Activated CD4-positive, alpha-beta T cell treated with anti-CD3 and anti-CD28 coated beads, Interleukin-2, Interleukin-4, amounts not matched to agents 100 ng/mL and 50 ng/mL, durations not matched to agents 16 hours and 8 hours (primary cell): ENCODE data around the gene IKBKG.
"Not testable (repeated sequence)": the region's sequence is repeated elsewhere in the genome, so short reads cannot be mapped to it uniquely, and the experiment has no call there.

ENCODE experiments used
- DNase-seq: peaks from one replicate; pipeline ENCODE4 v3.0.0-alpha.2; 2020; ENCODE audit warnings: low spot score

The IKBKG gene, protein sequence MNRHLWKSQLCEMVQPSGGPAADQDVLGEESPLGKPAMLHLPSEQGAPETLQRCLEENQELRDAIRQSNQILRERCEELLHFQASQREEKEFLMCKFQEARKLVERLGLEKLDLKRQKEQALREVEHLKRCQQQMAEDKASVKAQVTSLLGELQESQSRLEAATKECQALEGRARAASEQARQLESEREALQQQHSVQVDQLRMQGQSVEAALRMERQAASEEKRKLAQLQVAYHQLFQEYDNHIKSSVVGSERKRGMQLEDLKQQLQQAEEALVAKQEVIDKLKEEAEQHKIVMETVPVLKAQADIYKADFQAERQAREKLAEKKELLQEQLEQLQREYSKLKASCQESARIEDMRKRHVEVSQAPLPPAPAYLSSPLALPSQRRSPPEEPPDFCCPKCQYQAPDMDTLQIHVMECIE

DNA sequence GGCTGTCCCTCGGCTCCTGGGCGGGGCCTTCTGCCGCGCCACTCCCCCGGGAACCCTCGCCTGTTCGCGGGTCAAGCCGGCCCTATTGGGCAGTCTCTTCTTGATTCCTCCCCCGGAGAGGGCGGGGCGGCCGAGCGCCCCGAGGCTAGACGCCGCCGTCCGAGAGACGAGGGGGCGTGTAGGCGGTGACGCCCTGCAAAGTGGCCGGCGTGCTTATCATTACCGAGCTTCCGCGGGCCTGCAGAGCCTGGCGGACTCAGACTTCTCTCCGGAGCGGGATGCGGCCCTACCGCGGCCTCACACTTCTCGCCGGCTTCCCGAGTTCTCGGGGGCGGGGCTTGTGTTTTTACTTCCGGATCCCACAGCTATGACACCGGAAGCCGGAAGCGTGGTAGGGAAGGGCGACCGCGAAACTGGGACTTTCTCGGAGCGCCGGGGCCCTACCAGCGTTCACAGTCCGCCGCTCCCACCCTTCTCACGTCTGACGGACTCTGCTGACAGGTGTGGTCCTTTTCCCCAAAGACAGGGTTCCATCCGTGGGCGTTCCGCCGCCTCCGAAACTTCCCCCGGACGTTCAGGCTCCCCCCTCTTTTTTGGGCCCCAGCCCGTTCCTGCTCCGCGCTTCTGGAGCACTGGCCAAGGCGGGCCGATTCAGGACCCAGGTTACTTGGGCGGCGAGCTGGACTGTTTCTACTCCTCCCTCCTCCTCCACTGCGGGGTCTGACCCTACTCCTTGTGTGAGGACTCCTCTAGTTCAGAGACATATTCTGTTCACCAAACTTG lies at the start of gene IKBKG:
Gene IKBKG (plus strand): TSS at position 376 of the 783 bp plus-strand sequence. CDS start 4,383 bp downstream, outside the sequence.
- DNase-seq = peak; percentile 90

DNA sequence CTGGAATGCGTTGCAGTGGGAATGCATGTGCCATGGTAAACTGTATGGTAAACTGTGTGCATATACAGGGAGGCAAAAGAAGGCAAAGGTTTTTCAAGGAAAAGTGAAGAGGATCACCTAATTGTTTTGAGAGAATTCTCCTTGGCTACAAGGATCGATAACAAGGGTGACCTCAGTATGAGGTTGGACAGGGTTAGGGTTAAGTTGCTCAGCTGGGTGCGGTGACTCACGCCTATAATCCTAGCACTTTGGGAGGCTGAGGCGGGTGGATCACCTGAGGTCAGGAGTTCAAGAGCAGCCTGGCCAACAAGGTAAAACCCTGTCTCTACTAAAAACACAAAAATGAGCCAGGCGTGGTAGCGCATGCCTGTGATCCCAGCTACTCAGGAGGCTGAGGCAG lies 46.0 kb upstream of the IKBKG start:
- not testable (repeated sequence) for DNase-seq

DNA sequence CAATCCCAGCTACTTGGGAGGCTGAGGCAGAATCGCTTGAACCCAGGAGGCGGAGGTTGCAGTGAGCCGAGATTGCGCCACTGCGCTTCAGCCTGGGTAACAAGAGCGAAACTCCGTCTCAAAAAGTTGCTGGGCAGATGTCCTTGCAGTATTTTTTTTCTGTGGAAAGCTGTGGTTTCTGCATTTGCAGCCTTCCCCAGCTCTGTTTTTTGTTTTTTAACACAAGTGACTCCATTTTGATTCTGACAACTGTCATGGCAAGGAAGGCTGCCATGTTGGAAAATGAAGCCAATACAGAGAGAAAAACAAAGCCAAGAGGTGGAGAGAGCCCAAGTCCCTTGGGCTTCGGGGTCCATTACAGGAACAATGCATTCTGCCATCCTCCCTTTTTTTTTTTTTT lies 45.3 kb upstream of the IKBKG start:
- DNase-seq = no peak

DNA sequence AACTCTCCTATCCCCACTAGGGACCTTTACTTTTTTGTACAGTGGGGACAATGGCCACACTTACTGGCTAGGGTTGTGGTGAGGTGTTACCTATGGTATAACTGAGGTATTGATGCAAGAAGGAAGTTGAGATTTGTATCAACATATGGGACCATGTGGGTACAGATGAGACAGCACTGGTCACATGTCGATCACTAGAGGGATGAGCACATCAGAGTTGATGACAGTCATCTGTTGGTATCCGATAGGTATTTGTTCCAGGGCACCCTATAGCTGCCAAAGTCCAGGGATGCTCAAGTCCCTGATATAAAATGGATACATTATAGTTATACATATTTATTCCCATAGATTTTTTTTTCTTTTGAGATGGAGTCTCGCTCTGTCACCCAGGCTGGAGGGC lies 44.4 kb upstream of the IKBKG start:
- no peak for DNase-seq

DNA sequence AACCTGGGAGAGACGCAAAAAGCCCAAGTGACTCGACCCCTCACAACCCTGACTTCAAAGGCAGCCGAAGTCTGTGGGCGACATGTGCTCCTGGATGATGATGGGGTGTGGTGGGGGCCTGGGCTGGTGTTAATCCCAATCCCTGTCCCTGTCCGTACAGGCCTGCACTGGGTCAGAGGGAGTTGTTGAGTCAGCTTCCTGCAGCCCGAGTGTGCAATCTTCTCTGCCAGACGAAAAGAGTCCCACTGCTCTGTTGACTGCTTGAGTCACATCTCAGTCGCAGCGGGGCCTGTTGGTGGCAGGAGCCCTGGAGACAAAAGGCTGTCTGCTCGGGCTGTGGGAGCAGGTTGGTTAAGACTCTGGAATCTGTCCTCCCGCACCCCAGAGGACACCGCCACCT lies 41.7 kb upstream of the IKBKG start:
- DNase-seq = no peak

DNA sequence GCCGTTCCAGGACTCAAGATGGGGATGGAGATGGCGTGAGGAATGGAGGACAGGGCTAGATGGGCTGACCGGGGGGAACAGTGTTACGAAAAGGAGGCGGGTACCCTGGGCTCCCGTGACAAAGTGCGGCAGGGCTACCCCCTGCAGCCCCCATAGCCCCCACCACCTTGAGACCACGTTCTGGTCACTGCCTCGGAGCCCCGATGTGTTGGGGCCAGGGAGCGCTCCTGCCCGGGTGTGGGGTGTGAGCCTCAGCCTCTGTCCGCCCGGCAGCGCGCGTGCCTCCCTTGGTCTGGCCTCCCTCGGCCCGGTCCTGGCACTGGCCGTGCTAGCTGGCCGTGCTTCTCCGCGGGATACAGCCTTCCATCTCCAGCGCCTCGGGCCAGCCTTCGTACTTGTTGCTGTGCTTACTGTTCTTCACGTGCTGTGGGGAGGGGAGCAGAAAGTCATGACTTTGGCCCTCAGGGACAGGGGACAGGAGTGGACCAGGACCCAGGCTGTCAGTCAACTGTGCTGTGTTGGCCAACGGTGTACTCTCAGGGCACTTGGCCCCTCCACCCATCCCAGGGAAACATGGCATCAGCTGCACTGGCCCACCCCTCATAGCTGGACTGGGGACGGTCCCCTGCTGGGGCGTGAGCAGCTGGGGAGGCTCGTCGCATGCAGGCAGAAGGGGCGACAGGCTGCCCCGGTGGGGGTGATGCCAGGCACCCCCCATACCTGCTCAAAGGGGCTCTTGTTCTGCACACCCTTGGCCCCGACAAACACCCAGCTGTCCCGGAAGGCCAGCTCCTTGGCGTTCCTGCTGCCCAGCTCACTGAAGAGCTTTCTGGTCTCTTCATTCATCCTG lies 40.7 kb upstream of the IKBKG start:
- no peak for DNase-seq

DNA sequence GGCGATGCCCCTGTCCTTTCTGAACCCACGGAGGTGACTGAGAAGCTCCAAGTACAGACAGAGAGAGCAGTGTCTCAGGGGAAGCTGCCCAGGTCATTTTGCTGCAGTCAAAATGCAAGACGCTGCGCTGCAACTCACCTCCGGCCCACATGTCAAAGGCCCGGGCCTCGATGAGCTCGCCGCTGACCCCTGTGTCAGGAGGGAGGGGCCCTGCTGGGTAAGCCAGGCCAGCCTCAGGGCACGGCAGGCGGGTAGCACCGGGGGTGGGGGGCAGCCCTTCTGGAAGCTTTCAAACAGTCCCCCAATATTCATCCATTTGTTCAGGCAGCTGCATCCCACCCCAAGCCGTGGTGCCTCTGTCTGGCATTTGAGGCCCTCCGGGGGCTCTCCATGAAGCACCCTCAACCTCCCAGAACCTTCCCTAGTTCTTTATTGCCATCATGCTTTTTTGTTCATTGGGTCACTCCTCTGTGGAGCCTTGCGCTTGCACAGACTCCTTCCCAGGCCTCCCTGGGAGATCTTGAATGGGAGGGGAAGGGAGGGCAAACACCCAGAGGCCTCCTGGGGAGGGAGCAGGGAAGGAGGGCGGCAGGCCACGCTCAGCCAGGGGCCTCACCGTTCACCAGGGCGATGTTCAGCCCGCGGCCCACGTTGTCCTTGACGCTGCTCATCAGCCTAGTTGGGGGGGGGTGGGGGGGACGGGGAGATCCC lies 39.6 kb upstream of the IKBKG start:
- DNase-seq = no peak

DNA sequence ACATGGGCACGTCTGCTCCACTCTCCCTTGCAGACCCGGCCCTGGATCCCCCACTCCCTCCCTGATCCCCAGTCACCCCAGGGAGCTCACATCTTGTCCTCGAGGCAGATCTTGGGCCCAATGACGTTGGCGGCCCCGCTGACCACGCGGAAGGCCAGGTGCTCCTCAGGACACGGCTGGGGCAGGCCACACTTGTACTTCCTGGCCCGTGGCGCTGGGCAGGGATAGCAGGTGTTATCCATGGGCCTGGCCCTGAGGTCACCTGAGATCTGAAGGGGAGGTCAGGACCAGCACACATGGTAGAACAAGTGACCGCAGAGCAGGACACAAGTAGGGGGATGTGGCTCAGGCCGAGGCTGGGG lies 39.1 kb upstream of the IKBKG start:
- no peak for DNase-seq

DNA sequence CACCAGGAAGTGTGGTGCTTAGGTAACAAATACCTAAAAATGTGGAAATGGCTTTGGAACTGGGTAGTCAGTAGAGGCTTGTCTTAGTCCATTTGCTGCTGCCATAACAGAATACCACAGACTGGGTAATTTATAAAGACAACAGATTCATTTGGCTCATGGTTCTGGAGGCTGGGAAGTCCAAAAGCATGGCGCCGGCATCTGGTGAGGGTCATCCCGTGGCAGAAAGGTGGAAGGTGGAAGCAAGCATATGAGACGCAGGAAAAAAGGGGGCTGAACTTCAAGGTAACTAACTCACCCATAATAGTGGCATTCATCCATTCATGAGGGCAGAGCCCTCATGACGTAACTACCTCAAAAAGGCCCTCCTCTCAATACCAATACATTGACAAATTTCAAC lies 38.0 kb upstream of the IKBKG start:
- DNase-seq = no peak

- no peak for DNase-seq
These were observed 35.7 kb upstream of the IKBKG start for GRCh38 chrX:154511761-154512160.

DNA sequence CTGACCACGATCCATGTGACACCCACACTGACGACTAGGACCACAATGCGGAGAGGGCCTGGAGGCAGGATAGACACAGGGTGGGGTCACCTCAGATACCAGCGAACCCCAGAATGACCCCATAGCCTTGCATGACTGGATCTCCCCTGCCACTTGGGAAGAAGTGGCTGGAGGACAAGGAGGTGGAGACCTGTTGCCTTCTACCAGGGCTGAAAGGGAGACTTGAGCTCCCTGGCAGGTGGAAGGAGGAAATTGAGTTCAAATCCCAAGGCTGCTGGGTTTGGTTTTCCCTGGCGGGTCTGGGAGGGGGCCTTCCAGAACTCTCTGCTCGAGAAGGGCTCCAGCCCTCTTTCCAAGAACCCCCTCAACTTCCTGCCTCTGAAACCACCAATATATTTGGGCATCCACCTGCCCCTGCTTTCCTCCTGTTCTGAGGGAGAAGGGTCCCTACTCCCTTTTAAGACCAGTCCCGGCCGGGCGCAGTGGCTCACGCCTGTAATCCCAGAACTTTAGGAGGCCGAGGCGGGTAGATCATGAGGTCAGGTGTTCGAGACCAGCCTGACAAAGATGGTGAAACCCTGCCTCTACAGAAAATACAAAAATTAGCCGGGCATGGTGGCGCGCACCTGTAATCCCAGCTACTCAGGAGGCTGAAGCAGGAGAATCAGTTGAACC lies 34.4 kb upstream of the IKBKG start:
- DNase-seq = no peak

- DNase-seq = no peak
These were observed 33.7 kb upstream of the IKBKG start for GRCh38 chrX:154513716-154514115.

GRCh38 chrX:154515090-154515965 lies 32.1 kb upstream of the IKBKG start:
- no peak for DNase-seq

DNA sequence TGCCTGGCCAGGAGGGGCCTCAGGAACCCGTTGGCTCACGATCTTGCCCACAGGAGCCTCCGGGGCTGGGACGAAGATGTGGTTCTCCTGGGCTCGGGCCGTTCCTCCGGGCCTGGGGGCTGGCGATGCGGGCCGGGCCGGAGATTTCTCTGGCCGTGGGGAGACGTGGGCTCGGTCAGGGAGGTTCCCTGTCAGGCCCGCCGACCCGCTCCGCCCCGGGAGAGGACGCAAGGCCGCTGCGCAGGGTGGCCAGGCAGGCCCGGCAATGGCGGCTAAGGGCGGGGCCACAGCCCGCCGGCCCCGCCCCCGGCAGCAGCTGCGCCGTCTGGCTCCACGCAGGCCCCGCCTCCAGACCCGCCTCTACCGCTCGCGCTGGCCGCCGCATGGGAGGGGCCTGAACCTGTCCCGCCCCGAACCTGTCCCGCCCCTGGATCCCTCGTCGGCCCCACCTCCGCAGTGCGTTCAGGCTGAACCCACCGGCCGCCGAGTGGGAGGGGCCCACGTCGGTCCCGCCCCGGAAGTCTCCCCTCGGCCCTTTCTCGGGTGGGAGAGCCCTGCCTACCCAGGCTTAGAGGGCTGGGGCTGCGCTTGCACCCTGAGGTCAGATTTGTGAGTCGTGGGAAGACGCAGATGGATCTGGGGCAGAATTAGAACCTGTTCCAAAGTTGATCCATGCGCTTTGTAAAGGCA lies 31.3 kb upstream of the IKBKG start, which contains the start of gene FAM3A:
Gene FAM3A (minus strand): TSS at position 267 of the 690 bp plus-strand sequence. CDS start 460 bp downstream, outside the sequence.
- peak; percentile 94 for DNase-seq

- no peak for DNase-seq
These were observed 30.7 kb upstream of the IKBKG start for GRCh38 chrX:154516656-154517100.

GRCh38 chrX:154517101-154517781 lies 30.2 kb upstream of the IKBKG start:
- no peak for DNase-seq

- no peak for DNase-seq
These were observed 28.0 kb upstream of the IKBKG start for GRCh38 chrX:154519389-154519788.

DNA sequence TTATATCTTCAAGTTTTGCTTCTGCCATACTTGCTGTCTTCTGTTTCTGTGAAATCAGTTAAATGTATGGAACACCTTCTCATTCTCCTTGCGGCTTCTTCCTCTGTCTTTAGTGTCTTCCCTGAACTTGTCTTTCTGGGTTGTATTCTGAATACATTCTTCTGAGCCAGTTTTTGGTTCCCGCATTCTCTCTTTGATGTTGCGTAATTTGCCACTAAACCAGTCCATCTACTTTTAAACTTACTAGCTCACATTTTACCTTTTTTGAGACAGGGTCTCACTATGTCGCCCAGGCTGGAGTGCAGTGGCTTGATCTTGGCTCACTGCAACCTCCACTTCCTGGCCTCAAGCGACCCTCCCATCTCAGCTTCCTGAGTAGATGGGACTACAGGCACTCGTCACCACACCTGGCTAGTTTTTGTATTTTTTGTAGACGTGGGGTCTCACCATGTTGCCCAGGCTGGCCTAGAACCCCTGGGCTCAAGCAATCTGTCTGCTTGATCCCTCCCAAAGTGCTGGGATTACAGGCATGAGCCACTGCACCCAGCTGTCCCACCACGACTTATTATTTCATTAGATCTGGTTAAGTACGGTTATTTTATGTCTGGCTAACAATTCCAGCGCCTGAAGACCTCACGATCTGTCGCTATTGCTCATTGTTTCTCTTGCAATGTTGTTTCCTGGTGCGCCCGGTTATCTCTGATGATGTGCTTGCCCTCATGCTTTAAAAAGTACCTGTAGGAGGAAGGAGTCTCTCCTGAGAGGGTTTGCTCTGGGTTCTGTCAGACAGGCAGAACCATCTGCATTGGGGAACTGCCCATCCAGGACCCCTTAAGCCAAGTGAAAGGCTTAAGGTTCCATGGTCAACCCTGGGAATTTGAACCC lies 21.6 kb upstream of the IKBKG start:
- no peak for DNase-seq
